Spleen (tissue), 11 donors: ENCODE results near the gene MEIOSIN. TPM values are rescaled to one million over a fixed set of nuclear protein-coding genes. Genes with fewer than 3 reads are reported as not detected.
"Not testable (repeated sequence)": the region's sequence is repeated elsewhere in the genome, so short reads cannot be mapped to it uniquely, and the experiment has no call there.

Source experiments
- DNase-seq: peaks from one replicate; pipeline ENCODE4 v3.0.0-alpha.2; 2020
- H3K27ac ChIP-seq, 8 donors: fragments of 200-600 bp; sonication (generic) in 7 of 8; 1 replicate in 4 of 8; 2 replicates in 4 of 8; pipeline versions ENCODE4 v1.5.0 to v1.8.0; 2016 to 2021; ENCODE audit warnings: inconsistent platforms in 4 of 8, mild to moderate bottlenecking in 4 of 8, moderate library complexity in 1 of 8
- H3K27me3 ChIP-seq, 7 donors: fragments of 200-600 bp; sonication (generic) in 6 of 7; replicated peaks in 1 of 7; 1 replicate in 4 of 7; 2 replicates in 3 of 7; pipeline versions ENCODE4 v1.5.0 to v1.8.0; 2016 to 2021; ENCODE audit warnings: inconsistent platforms in 3 of 7, mild to moderate bottlenecking in 1 of 7
- H3K36me3 ChIP-seq, 6 donors: fragments of 200-600 bp; sonication (generic) in 5 of 6; 1 replicate in 4 of 6; 2 replicates in 2 of 6; pipeline versions ENCODE4 v1.5.0 to v1.8.0; 2016 to 2021; ENCODE audit warnings: inconsistent platforms in 2 of 6
- H3K4me1 ChIP-seq, 6 donors: fragments of 200-600 bp; sonication (generic) in 5 of 6; 1 replicate in 3 of 6; 2 replicates in 3 of 6; pipeline versions ENCODE4 v1.5.0 to v1.8.0; 2016 to 2021; ENCODE audit warnings: inconsistent platforms in 3 of 6
- H3K4me3 ChIP-seq, 8 donors: fragments of 200-600 bp; sonication (generic) in 7 of 8; 1 replicate in 4 of 8; 2 replicates in 4 of 8; pipeline versions ENCODE4 v1.5.0 to v1.8.0; 2016 to 2021; ENCODE audit warnings: inconsistent platforms in 4 of 8, mild to moderate bottlenecking in 4 of 8, moderate library complexity in 2 of 8
- H3K9me3 ChIP-seq, 8 donors: fragments of 200-600 bp; sonication (generic) in 7 of 8; 1 replicate in 4 of 8; 2 replicates in 4 of 8; pipeline versions ENCODE4 v1.5.0 to v1.8.0; 2016 to 2021; ENCODE audit warnings: inconsistent platforms in 4 of 8
- POLR2A ChIP-seq, 3 donors: fragments of 450-650 bp; IDR thresholded peaks; one replicate each; pipeline ENCODE4 v1.5.1; 2017; ENCODE audit warnings: antibody characterized with exemption in 3 of 3, mild to moderate bottlenecking in 1 of 3
- POLR2AphosphoS5 ChIP-seq, 3 donors: sonication (generic); formaldehyde crosslinking; IDR thresholded peaks; one replicate each; pipeline ENCODE4 v1.5.1; 2017; ENCODE audit warnings: antibody characterized with exemption in 3 of 3
- WGBS, 5 donors: extraction: QIAGEN DNeasy Blood & Tissue Kit in 3 of 5; methylation state at CpG; one replicate each; pipeline versions ENCODE4 v1.1.5 to v1.1.7; 2013 to 2018; 5-methylcytosine and 5-hydroxymethylcytosine counted together
- intact Hi-C: fragments of 100-400 bp; cut with DNase I; formaldehyde crosslinking; loops from one replicate; pipeline ENCODE4 v1.15.0; 2023; ENCODE audit warnings: low total_unique reads
- polyA plus RNA-seq, 3 donors: library from polyadenylated mRNA; stranded (reverse); fragments of 200-250 nt; gene quantifications; one replicate each; pipeline ENCODE4 v1.2.1, GENCODE V29; 2013
- total RNA-seq, 7 donors: library from RNA; depleted of rRNA in 3 of 7; stranded (reverse); fragments of >200 nt in 3 of 7; fragmentation: NEBNext Ultra II Directional in 4 of 7; extraction: Animal tissue kit (Norgen Biotek cat#: 25700) in 4 of 7; gene quantifications; one replicate each; pipeline versions ENCODE4 v1.1.0 to v1.2.1, GENCODE V29; 2016 to 2021
- TF ChIP-seq, protein P1 (sequence below), 11 experiments: fragments of 200-600 bp in 7 of 11; fragments of 450-650 bp in 4 of 11; sonication (generic) in 4 of 11; IDR thresholded peaks in 8 of 11; conservative IDR thresholded peaks in 3 of 11; 1 replicate in 7 of 11; 2 replicates in 4 of 11; pipeline versions ENCODE4 v1.4.0 to v1.8.0; 2016 to 2021; ENCODE audit warnings: antibody characterized with exemption in 11 of 11, inconsistent platforms in 4 of 11, mild to moderate bottlenecking in 1 of 11
- donor health status: healthy with polysubstance abuse.
- donor health status: DM: no; HTN: no; CAD: no; lungs with moderate emphysema.
- donor health status: DM: no; HTN: no; CAD: no.
- donor health status: Bipolar disorder and iron deficiency.
- donor health status: healthy.
- donor health status: DM: no; HTN: no; CAD: no.
- donor health status: DM: yes; HTN: yes; CAD: no.

The MEIOSIN gene
- total and polyA plus RNA-seq, 10 donors: 0.02 TPM; not detected in 9

DNA sequence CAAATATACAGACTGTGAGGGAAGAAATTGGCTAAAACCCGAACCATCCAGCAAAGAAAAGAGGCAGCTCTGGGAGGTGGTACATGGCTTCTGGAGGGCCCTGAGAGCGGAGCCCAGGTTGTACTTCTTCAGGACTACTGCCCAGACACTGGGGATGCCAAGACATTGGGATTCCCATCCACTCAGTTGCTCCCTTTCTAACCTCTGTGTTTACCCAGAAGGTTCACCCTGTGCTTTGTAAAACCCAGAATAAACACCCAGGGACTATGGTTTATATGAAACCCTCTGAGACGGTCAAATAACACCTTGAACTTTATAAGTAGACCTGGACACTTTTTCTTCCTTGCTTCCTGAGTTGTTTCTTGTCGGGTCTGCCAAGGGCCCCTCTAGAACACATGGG is 9.7 kb downstream of the MEIOSIN start:
- DNase-seq: no peak
- Histone ChIP-seq H3K9me3 (no peaks in the 10 kb centered on the region), H3K4me1 (peaks cover 0 to 8% (median 0%) of the 10 kb centered on the region in 6 donors), H3K27me3 (peaks cover 0 to 21% (median 0%) of the 10 kb centered on the region in 7 donors), H3K4me3 (no peak overlapping the region), H3K36me3 (no peaks in the 10 kb centered on the region), H3K27ac (no peak overlapping the region)
- TF ChIP-seq POLR2A (IDR thresholded peaks at IDR 0.05) (no peak), POLR2AphosphoS5 (IDR thresholded peaks at IDR 0.05) (no peak)
- TF ChIP-seq, protein P1, sequence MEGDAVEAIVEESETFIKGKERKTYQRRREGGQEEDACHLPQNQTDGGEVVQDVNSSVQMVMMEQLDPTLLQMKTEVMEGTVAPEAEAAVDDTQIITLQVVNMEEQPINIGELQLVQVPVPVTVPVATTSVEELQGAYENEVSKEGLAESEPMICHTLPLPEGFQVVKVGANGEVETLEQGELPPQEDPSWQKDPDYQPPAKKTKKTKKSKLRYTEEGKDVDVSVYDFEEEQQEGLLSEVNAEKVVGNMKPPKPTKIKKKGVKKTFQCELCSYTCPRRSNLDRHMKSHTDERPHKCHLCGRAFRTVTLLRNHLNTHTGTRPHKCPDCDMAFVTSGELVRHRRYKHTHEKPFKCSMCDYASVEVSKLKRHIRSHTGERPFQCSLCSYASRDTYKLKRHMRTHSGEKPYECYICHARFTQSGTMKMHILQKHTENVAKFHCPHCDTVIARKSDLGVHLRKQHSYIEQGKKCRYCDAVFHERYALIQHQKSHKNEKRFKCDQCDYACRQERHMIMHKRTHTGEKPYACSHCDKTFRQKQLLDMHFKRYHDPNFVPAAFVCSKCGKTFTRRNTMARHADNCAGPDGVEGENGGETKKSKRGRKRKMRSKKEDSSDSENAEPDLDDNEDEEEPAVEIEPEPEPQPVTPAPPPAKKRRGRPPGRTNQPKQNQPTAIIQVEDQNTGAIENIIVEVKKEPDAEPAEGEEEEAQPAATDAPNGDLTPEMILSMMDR (IDR thresholded peaks at IDR 0.05 in 8 of 11, conservative IDR thresholded peaks at IDR 0.05 in 3 of 11): no peak
- intact Hi-C loops: no loop called here
- 67 to 81% (median 77%) methylated on average over 4 of the region's 4 CpGs for WGBS, 5 donors

DNA sequence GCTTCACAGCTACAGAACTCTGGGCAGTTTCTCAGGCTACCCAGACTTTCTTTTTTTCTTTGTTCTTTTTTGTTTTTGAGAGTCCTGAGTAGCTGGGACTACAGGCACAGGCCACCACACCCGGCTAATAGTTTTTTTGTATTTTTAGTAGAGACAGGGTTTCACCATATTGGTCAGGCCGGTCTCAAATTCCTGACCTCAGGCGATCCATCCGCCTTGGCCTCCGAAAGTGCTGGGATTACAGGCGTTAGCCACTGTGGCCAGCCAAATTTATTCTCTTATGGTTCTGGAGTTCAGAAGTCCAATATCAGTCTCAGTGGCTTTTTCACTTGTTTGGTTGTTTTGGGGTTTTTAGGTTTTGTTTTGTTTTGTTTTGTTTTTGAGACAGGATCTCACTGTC is 12.4 kb downstream of the MEIOSIN start:
- Histone ChIP-seq H3K4me3 (no peak overlapping the region), H3K36me3 (no peaks in the 10 kb centered on the region), H3K9me3 (no peaks in the 10 kb centered on the region), H3K27ac (no peak overlapping the region), H3K27me3 (peaks cover 0 to 21% (median 0%) of the 10 kb centered on the region in 7 donors), H3K4me1 (no peaks in the 10 kb centered on the region)
- intact Hi-C loops: no loop called here
- no peak for DNase-seq
- WGBS, 5 donors: 88 to 96% (median 91%) methylated on average over 6 of the region's 6 CpGs
- no peak for TF ChIP-seq POLR2AphosphoS5 (IDR thresholded peaks at IDR 0.05)
- TF ChIP-seq, protein P1 (IDR thresholded peaks at IDR 0.05 in 8 of 11, conservative IDR thresholded peaks at IDR 0.05 in 3 of 11): no peak
- no peak for TF ChIP-seq POLR2A (IDR thresholded peaks at IDR 0.05)

DNA sequence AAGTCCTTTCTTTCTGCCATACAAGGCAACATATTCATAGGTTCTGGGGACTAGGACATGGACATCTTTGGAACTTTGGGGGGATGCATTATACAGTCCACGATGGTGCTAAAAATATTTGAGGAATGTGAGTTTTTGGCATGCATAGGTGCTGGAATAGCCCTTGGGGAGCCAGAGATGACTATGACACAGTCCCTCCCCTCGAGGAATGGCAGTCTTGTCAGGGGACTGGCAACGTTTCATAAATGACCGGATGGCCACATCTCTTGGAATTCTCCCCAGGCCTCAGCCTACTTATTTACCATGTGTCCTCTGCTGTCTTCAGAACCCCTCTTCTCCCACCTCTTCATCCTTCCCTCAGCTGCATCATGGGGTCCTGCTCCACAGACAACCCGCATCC is 13.6 kb downstream of the MEIOSIN start:
- WGBS, 5 donors: 59 to 94% (median 78%) methylated on average over 5 of the region's 5 CpGs
- no peak overlapping the region for H3K4me3 ChIP-seq
- no peaks in the 10 kb centered on the region for H3K4me1 ChIP-seq
- peaks cover 0 to 15% (median 0%) of the 10 kb centered on the region in 7 donors for H3K27me3 ChIP-seq
- no peaks in the 10 kb centered on the region for H3K9me3 ChIP-seq
- DNase-seq: no peak
- H3K36me3 ChIP-seq: no peaks in the 10 kb centered on the region
- H3K27ac ChIP-seq: no peak overlapping the region
- TF ChIP-seq, protein P1 (IDR thresholded peaks at IDR 0.05 in 8 of 11, conservative IDR thresholded peaks at IDR 0.05 in 3 of 11): no peak
- TF ChIP-seq POLR2AphosphoS5 (IDR thresholded peaks at IDR 0.05) (no peak), POLR2A (IDR thresholded peaks at IDR 0.05) (no peak)
- intact Hi-C loops: no loop called here

DNA sequence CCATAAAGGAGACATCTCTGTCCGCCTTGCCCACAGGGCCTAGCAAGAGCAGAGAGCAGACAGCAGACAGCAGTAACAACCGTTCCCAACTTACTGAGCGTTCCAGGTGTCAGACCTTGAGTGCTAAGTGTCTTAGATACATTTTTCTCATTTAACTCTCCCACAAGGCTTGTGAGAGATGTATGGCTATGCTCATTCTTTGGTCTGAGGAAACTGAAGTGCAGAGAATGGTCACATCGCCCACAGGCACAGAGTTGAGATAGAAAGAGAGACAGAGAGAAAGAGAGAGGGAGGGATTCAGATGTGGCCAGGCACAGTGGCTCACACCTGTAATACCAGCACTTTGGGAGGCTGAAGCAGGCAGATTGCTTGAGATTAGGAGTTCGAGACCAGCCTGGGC is 14.3 kb downstream of the MEIOSIN start:
- DNase-seq: no peak
- TF ChIP-seq, protein P1 (IDR thresholded peaks at IDR 0.05 in 8 of 11, conservative IDR thresholded peaks at IDR 0.05 in 3 of 11): no peak
- no peak for TF ChIP-seq POLR2A (IDR thresholded peaks at IDR 0.05)
- no peak for TF ChIP-seq POLR2AphosphoS5 (IDR thresholded peaks at IDR 0.05)
- H3K9me3 ChIP-seq: no peaks in the 10 kb centered on the region
- H3K36me3 ChIP-seq: no peaks in the 10 kb centered on the region
- WGBS, 5 donors: 81 to 86% (median 83%) methylated on average over 5 of the region's 5 CpGs
- no peak overlapping the region for H3K4me3 ChIP-seq
- no peak overlapping the region for H3K27ac ChIP-seq
- intact Hi-C loops: no loop called here
- H3K4me1 ChIP-seq: no peaks in the 10 kb centered on the region
- peaks cover 0 to 8% (median 0%) of the 10 kb centered on the region in 7 donors for H3K27me3 ChIP-seq

DNA sequence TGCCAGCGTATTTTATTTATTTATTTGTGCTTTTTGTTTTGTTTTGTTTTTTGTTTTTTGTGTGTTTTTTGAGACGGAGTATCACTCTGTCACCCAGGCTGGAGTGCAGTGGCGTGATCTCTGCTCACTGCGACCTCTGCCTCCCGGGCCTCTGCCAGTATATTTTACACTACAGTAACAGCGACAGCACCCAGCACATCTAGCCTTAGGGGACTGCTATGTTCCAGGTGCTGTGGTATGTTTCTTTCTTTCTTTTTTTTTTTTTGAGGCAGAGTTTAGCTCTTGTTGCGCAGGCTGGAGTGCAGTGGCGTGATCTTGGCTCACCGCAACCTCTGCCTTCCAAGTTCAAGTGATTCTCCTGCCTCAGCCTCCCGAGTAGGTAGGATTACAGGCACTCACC is 18.2 kb downstream of the MEIOSIN start:
- intact Hi-C loops, DNase-seq, H3K4me3 ChIP-seq, H3K9me3 ChIP-seq, H3K27me3 ChIP-seq, H3K36me3 ChIP-seq, H3K27ac ChIP-seq, H3K4me1 ChIP-seq: not testable (repeated sequence)
- WGBS, 5 donors: 86 to 94% (median 89%) methylated on average over 10 of the region's 10 CpGs
